K562 (cell line): ENCODE data around the gene SPATS2L. TPM values are rescaled to one million over a fixed set of nuclear protein-coding genes. Genes with fewer than 3 reads are reported as not detected.
A peak's percentile ranks its signal among the peaks of the same experiment; 100 is the strongest.

Source experiments
- ATAC-seq: fragments of 200-7000 bp; cut with Tn5 transposase; 3 replicates; pipeline ENCODE4 v1.9.1; 2020; ENCODE audit warnings: moderate library complexity
- BruUV-seq: library from RNA; stranded (reverse); fragments of 400-500 nt; replicated peaks from 2 replicates; lab custom pipeline; 2021; lab: Mats Ljungman, UMichigan
- CTCF ChIA-PET: fragments of 300-600 bp; formaldehyde crosslinking; extraction: SDS; loops from one replicate; lab custom pipeline; 2021; ENCODE audit warnings: low intra/inter-chr PET ratio; lab: Yijun Ruan, JAX
- POLR2A ChIA-PET: fragments of 300-600, 350-650 bp; sonication (Branson Sonifier 250); formaldehyde crosslinking; extraction: SDS; loops from one replicate; lab custom pipeline; 2021; ENCODE audit warnings: antibody characterized with exemption, inconsistent platforms; lab: Yijun Ruan, JAX
- DNase-seq, 4 experiments: peaks; one replicate each; pipeline versions ENCODE4 v3.0.0 to v3.0.0-alpha.2; 2011 to 2018; ENCODE audit warnings: low spot score in 3 of 4, mixed read lengths in 3 of 4; ENCODE audit errors: extremely low read depth in 1 of 4
- FAIRE-seq: peaks from 2 replicates; lab custom pipeline; 2011; peaks lifted over from hg19 to GRCh38; lab: Jason Lieb, UNC
- H2AFZ ChIP-seq: 2 replicates; pipeline ENCODE4 v1.6.0; 2011; ENCODE audit warnings: low read depth, low read length, control low read depth, inconsistent platforms
- H3K27ac ChIP-seq: fragments of 200-600 bp; 3 replicates; pipeline ENCODE4 v1.8.0; 2011; ENCODE audit warnings: low read depth, mild to moderate bottlenecking, control low read depth, inconsistent platforms, low read length, moderate library complexity, mixed read lengths; ENCODE audit errors: extremely low read depth
- H3K27me3 ChIP-seq, 2 experiments: fragments of 300-600 bp in 1 of 2; 2 replicates in 1 of 2; 3 replicates in 1 of 2; pipeline versions ENCODE4 v1.6.0 to v1.8.0; 2011; ENCODE audit warnings: inconsistent platforms in 2 of 2, low read length in 2 of 2, mild to moderate bottlenecking in 1 of 2, mixed read lengths in 1 of 2, moderate library complexity in 1 of 2; ENCODE audit not compliant: control insufficient read depth in 2 of 2, insufficient read depth in 2 of 2
- H3K36me3 ChIP-seq: fragments of 300-600 bp; 3 replicates; pipeline ENCODE4 v1.8.0; 2011; ENCODE audit warnings: mild to moderate bottlenecking, low read length, inconsistent platforms; ENCODE audit not compliant: control insufficient read depth, insufficient read depth
- H3K4me1 ChIP-seq, 2 experiments: fragments of 200-600 bp in 1 of 2; replicated peaks in 1 of 2; 2 replicates in 1 of 2; 3 replicates in 1 of 2; pipeline versions ENCODE4 v1.5.1 to v1.8.0; 2011; ENCODE audit warnings: inconsistent platforms in 2 of 2, low read length in 2 of 2, mild to moderate bottlenecking in 1 of 2, mixed read lengths in 1 of 2, moderate library complexity in 1 of 2; ENCODE audit not compliant: control insufficient read depth in 2 of 2, insufficient read depth in 2 of 2
- H3K4me2 ChIP-seq: 2 replicates; pipeline ENCODE4 v1.6.1; 2011; ENCODE audit warnings: low read length, control low read depth, inconsistent platforms, mixed read lengths; ENCODE audit not compliant: insufficient read depth
- H3K4me3 ChIP-seq: fragments of 200-600 bp; sonication (generic), shearing (Covaris generic); 2 replicates; pipeline ENCODE4 v1.5.1; 2016; ENCODE audit warnings: control low read depth, inconsistent platforms
- H3K79me2 ChIP-seq: fragments of 200-600 bp; 3 replicates; pipeline ENCODE4 v1.8.0; 2011; ENCODE audit warnings: low read length, inconsistent platforms; ENCODE audit not compliant: control insufficient read depth, insufficient read depth
- H3K9ac ChIP-seq, 2 experiments: 2 replicates each; pipeline versions ENCODE4 v1.6.0 to v1.6.1; 2011; ENCODE audit warnings: low read depth in 2 of 2, low read length in 2 of 2, control low read depth in 1 of 2, inconsistent platforms in 1 of 2, mild to moderate bottlenecking in 1 of 2, mixed read lengths in 1 of 2; ENCODE audit not compliant: insufficient read depth in 1 of 2
- H3K9me1 ChIP-seq: one replicate; pipeline ENCODE4 v1.6.0; 2011; ENCODE audit warnings: inconsistent platforms, mild to moderate bottlenecking, low read length, moderate library complexity; ENCODE audit not compliant: control insufficient read depth, insufficient read depth
- H3K9me3 ChIP-seq: replicated peaks from 2 replicates; pipeline ENCODE4 v1.5.1; 2011; ENCODE audit warnings: low read depth, low read length, inconsistent platforms; ENCODE audit not compliant: control insufficient read depth, insufficient read depth
- H4K20me1 ChIP-seq: replicated peaks from 2 replicates; pipeline ENCODE4 v1.6.1; 2011; ENCODE audit warnings: low read length, inconsistent platforms, mixed read lengths; ENCODE audit not compliant: control insufficient read depth, insufficient read depth
- CBX1 ChIP-seq: sonication (generic); IDR thresholded peaks from 2 replicates; pipeline ENCODE4 v1.6.1; 2016; ENCODE audit warnings: antibody characterized with exemption, low read depth, mild to moderate bottlenecking
- EHMT2 ChIP-seq: fragments of 450-650 bp; IDR thresholded peaks from 2 replicates; pipeline ENCODE4 v1.6.1; 2018; ENCODE audit warnings: antibody characterized with exemption
- GABPB2 ChIP-seq: fragments of 250-450 bp; sonication (Bioruptor Pico); conservative IDR thresholded peaks from 2 replicates; pipeline ENCODE4 v1.5.1; 2021; ENCODE audit warnings: mild to moderate bottlenecking
- KDM5B ChIP-seq: fragments of 200-600 bp; sonication (generic); IDR thresholded peaks from 2 replicates; pipeline ENCODE4 v1.6.1; 2012; ENCODE audit warnings: low read depth, mild to moderate bottlenecking, moderate library complexity, low read length, control low read depth, inconsistent platforms; ENCODE audit not compliant: insufficient replicate concordance
- PTRF ChIP-seq: fragments of 450-650 bp; IDR thresholded peaks from 2 replicates; pipeline ENCODE4 v1.6.1; 2016; ENCODE audit warnings: mild to moderate bottlenecking, missing genetic modification characterization, missing compliant biosample characterization
- SIX5 ChIP-seq, 2 experiments: IDR thresholded peaks; 2 replicates each; pipeline ENCODE4 v1.6.1; 2011; ENCODE audit warnings: low read length in 2 of 2, borderline replicate concordance in 1 of 2, low read depth in 1 of 2, mild to moderate bottlenecking in 1 of 2, moderate library complexity in 1 of 2; ENCODE audit not compliant: insufficient read depth in 1 of 2
- ZNF3 ChIP-seq: fragments of 250-450 bp; sonication (Bioruptor Pico); IDR thresholded peaks from 2 replicates; pipeline ENCODE4 v1.5.0; 2021; ENCODE audit warnings: mild to moderate bottlenecking, moderate library complexity
- ZNF77 ChIP-seq: fragments of 250-450 bp; sonication (Bioruptor Pico); IDR thresholded peaks from 2 replicates; pipeline ENCODE4 v1.5.0; 2020
- WGBS: fragments of 100-300 bp; shearing (Covaris generic); methylation state at CpG from one replicate; pipeline ENCODE4 v1.1.6; 2016; ENCODE audit warnings: low coverage, mixed read lengths; ENCODE audit not compliant: insufficient coverage; ENCODE audit errors: missing lambda C conversion rate; 5-methylcytosine and 5-hydroxymethylcytosine counted together
- in situ Hi-C: fragments of 300-500 bp; cut with MboI; formaldehyde crosslinking; loops from 4 replicates; pipeline ENCODE4 v1.15.0; 2018; ENCODE audit warnings: inconsistent platforms, mixed read lengths
- intact Hi-C: fragments of 100-400 bp; cut with micrococcal nuclease; formaldehyde crosslinking; loops from 2 replicates; pipeline ENCODE4 v1.14.2; 2022
- polyA plus RNA-seq, 8 experiments: library from polyadenylated mRNA; depleted of rRNA in 4 of 8; stranded (reverse) in 5 of 8; unstranded in 3 of 8; fragments of >200 nt; fragmentation: Nextera tagmentation in 2 of 8; fragmentation: Illumina TruSeq in 1 of 8; extraction: Ambion mirVana in 2 of 8; extraction: Trizol in 1 of 8; gene quantifications; 2 replicates each; pipeline versions ENCODE4 v1.2.1 to v1.2.3, GENCODE V29; 2011 to 2014; ENCODE audit warnings: inconsistent platforms in 1 of 8, missing spikeins in 1 of 8
- total RNA-seq, 7 experiments: library from RNA; depleted of rRNA in 6 of 7; stranded (reverse); fragments of >200 nt in 6 of 7; fragmentation: Illumina TruSeq in 2 of 7; extraction: Trizol in 2 of 7; gene quantifications; 2 replicates each; pipeline versions ENCODE4 v1.2.1 to v1.2.3, GENCODE V29; 2011 to 2021; ENCODE audit warnings: low replicate concordance in 1 of 7
- TF ChIP-seq, protein P1 (sequence below): fragments of 250-450 bp; sonication (Bioruptor Pico); IDR thresholded peaks from 2 replicates; pipeline ENCODE4 v1.8.0; 2022; ENCODE audit warnings: inconsistent platforms, mild to moderate bottlenecking, moderate library complexity, borderline replicate concordance
- TF ChIP-seq, protein P2 (sequence below): sonication (generic); formaldehyde crosslinking; IDR thresholded peaks from 2 replicates; pipeline ENCODE4 v1.8.0; 2023; ENCODE audit warnings: mild to moderate bottlenecking, missing genetic modification reagents
- TF ChIP-seq, protein P3 (sequence below): fragments of 450-650 bp; IDR thresholded peaks from one replicate; pipeline ENCODE4 v1.6.1; 2018; ENCODE audit warnings: mild to moderate bottlenecking, moderate library complexity; ENCODE audit not compliant: partially characterized antibody
- TF ChIP-seq, protein P4 (sequence below): fragments of 450-650 bp; IDR thresholded peaks from 2 replicates; pipeline ENCODE4 v1.6.1; 2016; ENCODE audit warnings: low read depth, mild to moderate bottlenecking, moderate library complexity

The SPATS2L gene
- total and polyA plus RNA-seq, 9 of the 15 experiments (the other 6 are each of a cell fraction or from before 2014, with no cell fraction given): 11.3 to 41.5 (median 24.9) TPM

DNA sequence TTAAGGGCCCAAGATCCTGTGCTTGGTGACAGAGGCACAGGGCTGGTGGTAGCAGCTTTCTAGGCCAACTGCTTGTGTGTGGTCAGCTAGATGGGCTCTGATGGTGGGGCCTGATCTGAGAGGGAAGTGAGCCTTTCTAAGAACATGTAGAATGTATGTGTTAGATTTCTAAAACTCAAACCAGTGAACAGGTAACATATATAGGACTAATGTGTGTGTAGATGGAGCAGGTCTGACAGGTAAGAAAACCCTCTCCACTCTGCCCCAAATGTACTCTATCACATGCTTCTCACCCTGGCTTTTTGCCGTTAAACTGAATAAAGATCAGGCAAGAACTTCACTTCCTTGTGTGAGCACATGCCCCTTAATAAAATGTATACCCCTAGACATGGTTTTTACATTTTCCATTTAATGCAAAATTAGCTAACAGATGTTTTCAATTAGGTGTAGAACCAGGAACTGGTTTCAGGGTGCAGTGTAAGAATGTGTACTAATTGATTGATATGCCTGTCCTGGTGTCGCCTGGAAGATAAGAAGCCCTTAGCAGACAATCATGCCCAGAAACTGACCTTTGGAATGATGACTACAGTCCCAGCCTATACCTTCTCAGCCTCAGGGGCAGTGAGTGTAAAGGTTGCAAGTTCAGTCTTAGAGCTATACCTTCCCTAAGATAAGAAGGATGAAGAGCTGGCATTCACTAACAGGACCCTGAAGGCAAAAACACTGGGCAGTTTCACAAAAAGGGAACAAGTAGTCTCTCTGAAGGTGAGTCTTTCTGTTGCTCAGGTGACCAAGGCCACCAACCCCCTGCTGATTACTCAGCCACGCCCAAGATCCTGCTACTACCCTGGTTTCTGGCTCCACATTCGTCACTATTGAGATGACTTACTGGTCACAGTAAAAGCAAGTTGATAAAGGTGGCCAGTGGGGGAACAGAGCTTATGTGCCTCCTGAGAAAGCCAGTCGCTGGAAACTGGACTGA lies 71.2 kb downstream of the SPATS2L start (continued):
- TF ChIP-seq ZNF77 (CRISPR knock-in tag): no peak
- TF ChIP-seq, all 486 proteins: peak for 9

DNA sequence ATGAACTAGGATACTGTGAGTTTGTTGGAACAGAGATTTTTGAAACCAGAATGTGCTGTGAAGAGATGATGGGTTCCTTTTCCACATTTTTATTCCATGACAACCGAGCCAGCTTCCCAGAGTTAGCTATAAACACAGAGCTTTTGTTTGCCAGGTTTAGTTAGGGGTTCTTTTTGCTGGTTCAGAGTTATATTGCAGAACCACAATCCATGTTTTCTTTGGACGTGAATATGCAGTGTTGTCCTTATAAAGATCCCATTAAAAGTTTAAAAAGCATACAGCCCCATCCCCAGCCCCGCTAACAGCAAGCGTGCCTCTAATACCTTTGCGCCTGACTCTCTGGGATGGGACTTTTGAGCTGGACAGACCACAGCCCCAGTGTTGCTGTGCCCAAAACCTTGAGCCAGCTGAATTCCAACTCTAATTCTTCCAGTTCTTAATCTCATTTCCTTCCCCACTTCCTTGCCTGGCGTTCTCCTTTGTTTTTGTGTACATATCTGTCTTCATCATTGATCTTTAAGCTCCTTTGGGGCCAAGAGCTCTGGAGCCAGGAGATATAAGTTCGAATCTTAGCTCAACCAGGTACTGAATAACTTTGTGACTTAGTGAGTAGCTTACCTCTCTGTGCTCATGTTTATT lies 72.3 kb downstream of the SPATS2L start:
- Histone ChIP-seq H3K27ac (peak overlapping the region; percentile 65), H3K36me3 (no peaks in the 10 kb centered on the region), H3K9me1 (no peaks in the 10 kb centered on the region), H3K4me2 (peak overlapping the region; percentile 60), H3K9ac (peak overlapping the region in 1 of 2 experiments; percentile 45; a peak in 1 of 4 replicates), H2AFZ (peak overlapping the region; percentile 80), H4K20me1 (no peaks in the 10 kb centered on the region), H3K9me3 (no peaks in the 10 kb centered on the region), H3K4me1 (peaks cover 2 to 70% of the 10 kb centered on the region in 2 experiments; a peak in 4 of 5 replicates), H3K27me3 (no peaks in the 10 kb centered on the region), H3K4me3 (peak overlapping the region; percentile 25; the same call in 1 of the 2 replicates), H3K79me2 (peaks cover 3% of the 10 kb centered on the region; the same call in 1 of the 3 replicates)
- intact Hi-C loops (loop anchor here (10.0 kb wide), 1 partner anchor 394 kb away; no protein-coding TSS in a partner anchor), in situ Hi-C loops (no loop called here)
- peak; percentile 29 for FAIRE-seq
- no peak for DNase-seq
- 33% methylated on average over 7 of the region's 7 CpGs for WGBS
- BruUV-seq: no TSS peak
- ChIA-PET POLR2A (interaction anchor here (0.6 to 0.7 kb wide), 3 partner anchors 362 to 841 kb away, joined by 3 read pairs; no protein-coding TSS in a partner anchor), CTCF (no interaction called here)
- ATAC-seq: no peak
- TF ChIP-seq CBX1 (no peak), KDM5B (no peak), ZNF3 (CRISPR knock-in tag) (no peak), EHMT2 (no peak), PTRF (tag) (no peak), SIX5 (IDR thresholded peaks at IDR 0.05; ENCODE audit: borderline replicate concordance in 1 of 2, insufficient read depth in 1 of 2, low read depth in 1 of 2, low read length in 2 of 2) (no peak), GABPB2 (CRISPR knock-in tag) (no peak)
- TF ChIP-seq, protein P1, sequence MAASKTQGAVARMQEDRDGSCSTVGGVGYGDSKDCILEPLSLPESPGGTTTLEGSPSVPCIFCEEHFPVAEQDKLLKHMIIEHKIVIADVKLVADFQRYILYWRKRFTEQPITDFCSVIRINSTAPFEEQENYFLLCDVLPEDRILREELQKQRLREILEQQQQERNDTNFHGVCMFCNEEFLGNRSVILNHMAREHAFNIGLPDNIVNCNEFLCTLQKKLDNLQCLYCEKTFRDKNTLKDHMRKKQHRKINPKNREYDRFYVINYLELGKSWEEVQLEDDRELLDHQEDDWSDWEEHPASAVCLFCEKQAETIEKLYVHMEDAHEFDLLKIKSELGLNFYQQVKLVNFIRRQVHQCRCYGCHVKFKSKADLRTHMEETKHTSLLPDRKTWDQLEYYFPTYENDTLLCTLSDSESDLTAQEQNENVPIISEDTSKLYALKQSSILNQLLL (CRISPR knock-in tag): no peak
- TF ChIP-seq, protein P2, sequence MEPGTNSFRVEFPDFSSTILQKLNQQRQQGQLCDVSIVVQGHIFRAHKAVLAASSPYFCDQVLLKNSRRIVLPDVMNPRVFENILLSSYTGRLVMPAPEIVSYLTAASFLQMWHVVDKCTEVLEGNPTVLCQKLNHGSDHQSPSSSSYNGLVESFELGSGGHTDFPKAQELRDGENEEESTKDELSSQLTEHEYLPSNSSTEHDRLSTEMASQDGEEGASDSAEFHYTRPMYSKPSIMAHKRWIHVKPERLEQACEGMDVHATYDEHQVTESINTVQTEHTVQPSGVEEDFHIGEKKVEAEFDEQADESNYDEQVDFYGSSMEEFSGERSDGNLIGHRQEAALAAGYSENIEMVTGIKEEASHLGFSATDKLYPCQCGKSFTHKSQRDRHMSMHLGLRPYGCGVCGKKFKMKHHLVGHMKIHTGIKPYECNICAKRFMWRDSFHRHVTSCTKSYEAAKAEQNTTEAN (CRISPR knock-in tag): no peak
- TF ChIP-seq, protein P3, sequence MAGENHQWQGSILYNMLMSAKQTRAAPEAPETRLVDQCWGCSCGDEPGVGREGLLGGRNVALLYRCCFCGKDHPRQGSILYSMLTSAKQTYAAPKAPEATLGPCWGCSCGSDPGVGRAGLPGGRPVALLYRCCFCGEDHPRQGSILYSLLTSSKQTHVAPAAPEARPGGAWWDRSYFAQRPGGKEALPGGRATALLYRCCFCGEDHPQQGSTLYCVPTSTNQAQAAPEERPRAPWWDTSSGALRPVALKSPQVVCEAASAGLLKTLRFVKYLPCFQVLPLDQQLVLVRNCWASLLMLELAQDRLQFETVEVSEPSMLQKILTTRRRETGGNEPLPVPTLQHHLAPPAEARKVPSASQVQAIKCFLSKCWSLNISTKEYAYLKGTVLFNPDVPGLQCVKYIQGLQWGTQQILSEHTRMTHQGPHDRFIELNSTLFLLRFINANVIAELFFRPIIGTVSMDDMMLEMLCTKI: no peak
- TF ChIP-seq, protein P4, sequence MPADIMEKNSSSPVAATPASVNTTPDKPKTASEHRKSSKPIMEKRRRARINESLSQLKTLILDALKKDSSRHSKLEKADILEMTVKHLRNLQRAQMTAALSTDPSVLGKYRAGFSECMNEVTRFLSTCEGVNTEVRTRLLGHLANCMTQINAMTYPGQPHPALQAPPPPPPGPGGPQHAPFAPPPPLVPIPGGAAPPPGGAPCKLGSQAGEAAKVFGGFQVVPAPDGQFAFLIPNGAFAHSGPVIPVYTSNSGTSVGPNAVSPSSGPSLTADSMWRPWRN: no peak
